Limb (tissue), 2 donors: ENCODE results near the gene PAQR5.
"Not testable (repeated sequence)": the region's sequence is repeated elsewhere in the genome, so short reads cannot be mapped to it uniquely, and the experiment has no call there.

Experiments
- DNase-seq, 2 donors: peaks; one replicate each; pipeline ENCODE4 v3.0.0-alpha.2; 2016; ENCODE audit errors: extremely low spot score in 2 of 2

Gene PAQR5

GRCh38 chr15:69315402-69316110 lies 16.8 kb downstream of the PAQR5 start:
- DNase-seq, result no peak

- DNase-seq, result no peak
These were observed 17.6 kb downstream of the PAQR5 start for GRCh38 chr15:69316291-69316690.

- DNase-seq, result no peak
These were observed 18.7 kb downstream of the PAQR5 start for GRCh38 chr15:69317392-69317841.

GRCh38 chr15:69318033-69318432 lies 19.3 kb downstream of the PAQR5 start:
- DNase-seq, result no peak

GRCh38 chr15:69319384-69320375 lies 21.0 kb downstream of the PAQR5 start:
- DNase-seq, result no peak

- no peak for DNase-seq
These were observed 22.4 kb downstream of the PAQR5 start for GRCh38 chr15:69320977-69321554.

GRCh38 chr15:69323893-69324430 lies 25.2 kb downstream of the PAQR5 start:
- DNase-seq, result no peak

GRCh38 chr15:69324565-69324964 lies 25.9 kb downstream of the PAQR5 start:
- no peak for DNase-seq

- DNase-seq, result no peak
These were observed 26.8 kb downstream of the PAQR5 start for GRCh38 chr15:69325456-69325971.

- no peak for DNase-seq
These were observed 29.4 kb downstream of the PAQR5 start for GRCh38 chr15:69328080-69328479.

- DNase-seq, result no peak
These were observed 30.0 kb downstream of the PAQR5 start for GRCh38 chr15:69328739-69329138.

- DNase-seq, result no peak
These were observed 38.4 kb downstream of the PAQR5 start for GRCh38 chr15:69337138-69337537.

GRCh38 chr15:69338535-69339213 lies 40.0 kb downstream of the PAQR5 start:
- DNase-seq, result no peak

GRCh38 chr15:69339214-69339543 lies 40.5 kb downstream of the PAQR5 start:
- DNase-seq, result not testable (repeated sequence)

GRCh38 chr15:69340243-69340900 lies 41.7 kb downstream of the PAQR5 start:
- no peak for DNase-seq

- no peak for DNase-seq
These were observed 42.6 kb downstream of the PAQR5 start for GRCh38 chr15:69341356-69341755.

- DNase-seq, result no peak
These were observed 43.9 kb downstream of the PAQR5 start for GRCh38 chr15:69342460-69343076.

- no peak for DNase-seq
These were observed 44.4 kb downstream of the PAQR5 start for GRCh38 chr15:69343133-69343532.

- DNase-seq, result no peak
These were observed 45.5 kb downstream of the PAQR5 start for GRCh38 chr15:69344238-69344637.

GRCh38 chr15:69346112-69346511 lies 47.4 kb downstream of the PAQR5 start:
- no peak for DNase-seq
